ENCODE data around the gene LNX1. TPM values are rescaled to one million over a fixed set of nuclear protein-coding genes. Genes with fewer than 3 reads are reported as not detected.

LNX1 gene
- polyA plus RNA-seq, 1 of the 3 experiments (the other 2 are of a cell fraction): 0.16 TPM

- no peaks in the 10 kb centered on the region; a peak in 1 of 4 replicates for H3K4me1 ChIP-seq (ENCODE audit: control insufficient read depth in 1 of 2, insufficient read depth in 2 of 2, low read depth in 1 of 2, low read length in 1 of 2)
- ChIA-PET CTCF (interaction anchor here (0.9 kb wide), 2 partner anchors 195 to 784 kb away, joined by 3 read pairs; no protein-coding TSS in a partner anchor), POLR2A (no interaction called here)
- H3K9ac ChIP-seq: no peak overlapping the region
- WGBS (ENCODE audit: low lambda C conversion rate): 95% methylated on average over 3 of the region's 3 CpGs
- H3K27ac ChIP-seq (ENCODE audit: low read depth in 2 of 2, low read length in 1 of 2): no peak overlapping the region
- H3K9me3 ChIP-seq: no peaks in the 10 kb centered on the region
- H3K36me3 ChIP-seq (replicated peaks in 1 of 2; ENCODE audit: control insufficient read depth in 1 of 2, insufficient read depth in 2 of 2, low read length in 1 of 2): peaks cover 52 to 64% of the 10 kb centered on the region in 2 experiments
- H4K20me1 ChIP-seq (ENCODE audit: insufficient read depth): no peaks in the 10 kb centered on the region
- H3F3A ChIP-seq (replicated peaks; ENCODE audit: insufficient read depth): peaks cover 15% of the 10 kb centered on the region
- H3K27me3 ChIP-seq (ENCODE audit: insufficient read depth): no peaks in the 10 kb centered on the region
- H3K4me3 ChIP-seq (ENCODE audit: low read depth in 2 of 2, low read length in 1 of 2): no peak overlapping the region
- H2AFZ ChIP-seq (ENCODE audit: low read depth): no peak overlapping the region
- peaks cover 9% of the 10 kb centered on the region for H3K79me2 ChIP-seq (ENCODE audit: insufficient read depth)
- no peak overlapping the region for H3K4me2 ChIP-seq
- no peak for TF ChIP-seq YY1 (IDR thresholded peaks at IDR 0.05; ENCODE audit: low read depth)
- no peak for TF ChIP-seq EZH2phosphoT487 (IDR thresholded peaks at IDR 0.05; ENCODE audit: borderline replicate concordance, low read depth)
- TF ChIP-seq CHD2 (IDR thresholded peaks at IDR 0.05; ENCODE audit: low read length, partially characterized antibody): no peak
- no peak for TF ChIP-seq JUND (IDR thresholded peaks at IDR 0.05)
- TF ChIP-seq NRF1 (IDR thresholded peaks at IDR 0.05; ENCODE audit: low read depth, low read length): no peak
- no peak for TF ChIP-seq TCF12 (IDR thresholded peaks at IDR 0.05)
- H3K9me2 ChIP-seq: no peaks in the 10 kb centered on the region
- no peak for DNase-seq
Measured at GRCh38 chr4:53450773-53451172, 140.5 kb downstream of the LNX1 start.

DNA sequence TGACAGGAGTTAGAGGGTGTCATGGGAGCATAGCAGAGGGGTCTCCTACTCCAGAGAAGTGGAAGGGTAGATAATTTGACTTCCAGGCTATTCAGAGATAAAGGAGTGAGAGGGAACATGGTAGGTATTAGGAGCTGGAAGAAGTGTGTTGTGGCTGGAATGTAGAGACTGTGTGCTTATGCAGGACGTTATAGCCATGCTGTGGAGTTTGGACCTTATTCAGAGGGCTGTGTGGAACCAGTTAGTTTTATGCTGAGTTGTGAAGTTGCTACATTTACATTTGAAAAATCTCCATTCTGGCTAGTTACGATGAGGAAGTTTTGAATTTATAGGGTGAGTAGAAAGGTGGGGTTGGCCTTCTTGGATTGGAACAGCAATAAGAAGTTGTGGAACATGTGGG lies 146.3 kb downstream of the LNX1 start:
- no peak overlapping the region for H3K4me2 ChIP-seq
- CTCF ChIA-PET: no interaction called here

More for the DNA sequence above, 146.3 kb downstream of the LNX1 start:
- H3F3A ChIP-seq (replicated peaks; ENCODE audit: insufficient read depth): peaks cover 15% of the 10 kb centered on the region
- peaks cover 49 to 81% of the 10 kb centered on the region in 2 experiments for H3K36me3 ChIP-seq (replicated peaks in 1 of 2; ENCODE audit: control insufficient read depth in 1 of 2, insufficient read depth in 2 of 2, low read length in 1 of 2)
- H3K79me2 ChIP-seq (ENCODE audit: insufficient read depth): peaks cover 2% of the 10 kb centered on the region
- H2AFZ ChIP-seq (ENCODE audit: low read depth): no peak overlapping the region
- no peak overlapping the region for H3K9ac ChIP-seq
- H4K20me1 ChIP-seq (ENCODE audit: insufficient read depth): no peaks in the 10 kb centered on the region
- TF ChIP-seq TCF12 (IDR thresholded peaks at IDR 0.05) (no peak), MAX (IDR thresholded peaks at IDR 0.05; ENCODE audit: low read depth) (no peak), YY1 (IDR thresholded peaks at IDR 0.05; ENCODE audit: low read depth) (no peak), USF2 (IDR thresholded peaks at IDR 0.05; ENCODE audit: borderline replicate concordance, low read depth, low read length) (no peak), SMC3 (IDR thresholded peaks at IDR 0.05; ENCODE audit: low read depth, low read length) (no peak), JUND (IDR thresholded peaks at IDR 0.05) (no peak), SIN3A (IDR thresholded peaks at IDR 0.05; ENCODE audit: borderline replicate concordance, low read depth, low read length) (no peak), RXRA (IDR thresholded peaks at IDR 0.05; ENCODE audit: borderline replicate concordance, low read depth) (no peak)
- TF ChIP-seq, protein P1, sequence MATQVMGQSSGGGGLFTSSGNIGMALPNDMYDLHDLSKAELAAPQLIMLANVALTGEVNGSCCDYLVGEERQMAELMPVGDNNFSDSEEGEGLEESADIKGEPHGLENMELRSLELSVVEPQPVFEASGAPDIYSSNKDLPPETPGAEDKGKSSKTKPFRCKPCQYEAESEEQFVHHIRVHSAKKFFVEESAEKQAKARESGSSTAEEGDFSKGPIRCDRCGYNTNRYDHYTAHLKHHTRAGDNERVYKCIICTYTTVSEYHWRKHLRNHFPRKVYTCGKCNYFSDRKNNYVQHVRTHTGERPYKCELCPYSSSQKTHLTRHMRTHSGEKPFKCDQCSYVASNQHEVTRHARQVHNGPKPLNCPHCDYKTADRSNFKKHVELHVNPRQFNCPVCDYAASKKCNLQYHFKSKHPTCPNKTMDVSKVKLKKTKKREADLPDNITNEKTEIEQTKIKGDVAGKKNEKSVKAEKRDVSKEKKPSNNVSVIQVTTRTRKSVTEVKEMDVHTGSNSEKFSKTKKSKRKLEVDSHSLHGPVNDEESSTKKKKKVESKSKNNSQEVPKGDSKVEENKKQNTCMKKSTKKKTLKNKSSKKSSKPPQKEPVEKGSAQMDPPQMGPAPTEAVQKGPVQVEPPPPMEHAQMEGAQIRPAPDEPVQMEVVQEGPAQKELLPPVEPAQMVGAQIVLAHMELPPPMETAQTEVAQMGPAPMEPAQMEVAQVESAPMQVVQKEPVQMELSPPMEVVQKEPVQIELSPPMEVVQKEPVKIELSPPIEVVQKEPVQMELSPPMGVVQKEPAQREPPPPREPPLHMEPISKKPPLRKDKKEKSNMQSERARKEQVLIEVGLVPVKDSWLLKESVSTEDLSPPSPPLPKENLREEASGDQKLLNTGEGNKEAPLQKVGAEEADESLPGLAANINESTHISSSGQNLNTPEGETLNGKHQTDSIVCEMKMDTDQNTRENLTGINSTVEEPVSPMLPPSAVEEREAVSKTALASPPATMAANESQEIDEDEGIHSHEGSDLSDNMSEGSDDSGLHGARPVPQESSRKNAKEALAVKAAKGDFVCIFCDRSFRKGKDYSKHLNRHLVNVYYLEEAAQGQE (IDR thresholded peaks at IDR 0.05; ENCODE audit: low read depth, low read length): no peak
- no peak overlapping the region for H3K4me3 ChIP-seq (ENCODE audit: low read depth in 2 of 2, low read length in 1 of 2)
- no peak for DNase-seq
- H3K9me2 ChIP-seq: no peaks in the 10 kb centered on the region
- H3K27ac ChIP-seq (ENCODE audit: low read depth in 2 of 2, low read length in 1 of 2): no peak overlapping the region
- no peaks in the 10 kb centered on the region; a peak in 1 of 4 replicates for H3K4me1 ChIP-seq (ENCODE audit: control insufficient read depth in 1 of 2, insufficient read depth in 2 of 2, low read depth in 1 of 2, low read length in 1 of 2)
- no peaks in the 10 kb centered on the region for H3K9me3 ChIP-seq
- WGBS (ENCODE audit: low lambda C conversion rate): 98% methylated on average over 2 of the region's 2 CpGs
- H3K27me3 ChIP-seq (ENCODE audit: insufficient read depth): no peaks in the 10 kb centered on the region
- POLR2A ChIA-PET: no interaction called here

Data from SK-N-SH (cell line).